Breast epithelium (tissue), 4 donors: ENCODE data around the gene TPM2. TPM values are rescaled to one million over a fixed set of nuclear protein-coding genes. Genes with fewer than 3 reads are reported as not detected.

Experiments
- DNase-seq, 2 donors: peaks; one replicate each; pipeline ENCODE4 v3.0.0-alpha.2; 2019; ENCODE audit warnings: low spot score in 2 of 2
- H3K27ac ChIP-seq, 2 donors: fragments of 200-600 bp; sonication (generic) in 1 of 2; one replicate each; pipeline ENCODE4 v1.5.1; 2016 to 2019; ENCODE audit warnings: mild to moderate bottlenecking in 1 of 2
- H3K27me3 ChIP-seq, 2 donors: fragments of 200-600 bp; sonication (generic) in 1 of 2; one replicate each; pipeline versions ENCODE4 v1.5.1 to v1.6.0; 2017 to 2019; ENCODE audit warnings: control low read depth in 1 of 2, mild to moderate bottlenecking in 1 of 2
- H3K36me3 ChIP-seq: fragments of 200-600 bp; one replicate; pipeline ENCODE4 v1.5.1; 2019
- H3K4me1 ChIP-seq, 2 donors: fragments of 200-600 bp; sonication (generic); one replicate each; pipeline ENCODE4 v1.5.1; 2016 to 2019; ENCODE audit warnings: control low read depth in 1 of 2
- H3K4me3 ChIP-seq, 3 donors: fragments of 200-600 bp; sonication (generic); 1 replicate in 2 of 3; 2 replicates in 1 of 3; pipeline ENCODE4 v1.5.1; 2016 to 2019; ENCODE audit warnings: mild to moderate bottlenecking in 3 of 3, moderate library complexity in 2 of 3
- H3K9me3 ChIP-seq, 2 donors: fragments of 200-600 bp; sonication (generic) in 1 of 2; one replicate each; pipeline ENCODE4 v1.5.1; 2016 to 2019; ENCODE audit warnings: control low read depth in 1 of 2
- POLR2A ChIP-seq: fragments of 450-650 bp; IDR thresholded peaks from one replicate; pipeline ENCODE4 v1.6.1; 2016; ENCODE audit warnings: antibody characterized with exemption, mild to moderate bottlenecking, moderate library complexity
- POLR2AphosphoS5 ChIP-seq, 3 donors: sonication (generic); formaldehyde crosslinking; IDR thresholded peaks; one replicate each; pipeline ENCODE4 v1.6.1; 2017; ENCODE audit warnings: antibody characterized with exemption in 3 of 3
- intact Hi-C: fragments of 100-400 bp; cut with DNase I; formaldehyde crosslinking; loops from one replicate; pipeline ENCODE4 v1.15.1; 2023; ENCODE audit warnings: low total_unique reads
- total RNA-seq, 3 donors: library from RNA; depleted of rRNA; stranded (reverse); fragments of >200 nt; gene quantifications; one replicate each; pipeline ENCODE4 v1.1.0, GENCODE V29; 2016
- TF ChIP-seq, protein P1 (sequence below), 3 donors: fragments of 450-650 bp; IDR thresholded peaks; one replicate each; pipeline ENCODE4 v1.5.1; 2016 to 2017; ENCODE audit warnings: antibody characterized with exemption in 3 of 3, mild to moderate bottlenecking in 3 of 3, moderate library complexity in 3 of 3

TPM2 gene
- total RNA-seq, 3 donors from 2014 or later: 143 to 402 (median 258) TPM

DNA sequence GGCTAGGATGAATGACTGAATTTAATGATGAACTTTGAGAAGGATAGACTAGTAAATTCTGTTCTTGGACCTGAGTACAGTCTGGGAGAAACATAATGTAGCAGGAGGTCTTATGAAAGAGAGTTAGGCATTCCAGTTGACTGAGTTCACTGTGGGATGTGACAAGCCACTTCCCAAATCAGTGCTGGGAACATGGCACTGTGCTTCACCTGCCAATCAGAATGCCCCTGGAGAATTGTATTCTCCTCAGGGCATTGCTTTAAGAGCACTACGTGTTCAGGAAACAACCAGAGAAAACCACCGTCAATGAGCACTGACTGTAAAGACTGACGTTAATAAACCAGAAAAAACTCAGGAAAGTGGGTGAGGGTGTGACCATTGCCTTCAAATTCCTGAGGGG lies 30.4 kb downstream of the TPM2 start:
- DNase-seq: no peak
- Histone ChIP-seq H3K4me3 (peak overlapping the region; percentile 89 to 96 (median 92)), H3K4me1 (no peaks in the 10 kb centered on the region), H3K9me3 (no peaks in the 10 kb centered on the region), H3K27me3 (no peaks in the 10 kb centered on the region), H3K27ac (peak overlapping the region; percentile 98), H3K36me3 (no peaks in the 10 kb centered on the region)
- TF ChIP-seq POLR2AphosphoS5 (IDR thresholded peaks at IDR 0.05) (no peak), POLR2A (no peak)
- TF ChIP-seq, protein P1, sequence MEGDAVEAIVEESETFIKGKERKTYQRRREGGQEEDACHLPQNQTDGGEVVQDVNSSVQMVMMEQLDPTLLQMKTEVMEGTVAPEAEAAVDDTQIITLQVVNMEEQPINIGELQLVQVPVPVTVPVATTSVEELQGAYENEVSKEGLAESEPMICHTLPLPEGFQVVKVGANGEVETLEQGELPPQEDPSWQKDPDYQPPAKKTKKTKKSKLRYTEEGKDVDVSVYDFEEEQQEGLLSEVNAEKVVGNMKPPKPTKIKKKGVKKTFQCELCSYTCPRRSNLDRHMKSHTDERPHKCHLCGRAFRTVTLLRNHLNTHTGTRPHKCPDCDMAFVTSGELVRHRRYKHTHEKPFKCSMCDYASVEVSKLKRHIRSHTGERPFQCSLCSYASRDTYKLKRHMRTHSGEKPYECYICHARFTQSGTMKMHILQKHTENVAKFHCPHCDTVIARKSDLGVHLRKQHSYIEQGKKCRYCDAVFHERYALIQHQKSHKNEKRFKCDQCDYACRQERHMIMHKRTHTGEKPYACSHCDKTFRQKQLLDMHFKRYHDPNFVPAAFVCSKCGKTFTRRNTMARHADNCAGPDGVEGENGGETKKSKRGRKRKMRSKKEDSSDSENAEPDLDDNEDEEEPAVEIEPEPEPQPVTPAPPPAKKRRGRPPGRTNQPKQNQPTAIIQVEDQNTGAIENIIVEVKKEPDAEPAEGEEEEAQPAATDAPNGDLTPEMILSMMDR (IDR thresholded peaks at IDR 0.05): no peak
- intact Hi-C loops: loop anchor here (5.0 kb wide), 1 partner anchor 173 kb away; no protein-coding TSS in a partner anchor

- no peak for TF ChIP-seq POLR2AphosphoS5 (IDR thresholded peaks at IDR 0.05)
- TF ChIP-seq, protein P1 (IDR thresholded peaks at IDR 0.05): no peak
- TF ChIP-seq POLR2A: no peak
- Histone ChIP-seq H3K4me3 (peak overlapping the region; percentile 89 to 96 (median 92)), H3K36me3 (no peaks in the 10 kb centered on the region), H3K27me3 (no peaks in the 10 kb centered on the region), H3K9me3 (no peaks in the 10 kb centered on the region), H3K27ac (peak overlapping the region; percentile 98), H3K4me1 (no peaks in the 10 kb centered on the region)
- peak in 1 of 2 donors; percentile 49 for DNase-seq
- intact Hi-C loops: loop anchor here (5.0 kb wide), 1 partner anchor 173 kb away; no protein-coding TSS in a partner anchor
Observed at GRCh38 chr9:35658968-35659220, 30.8 kb downstream of the TPM2 start.

GRCh38 chr9:35658137-35658967 lies 31.4 kb downstream of the TPM2 start, which contains the start of gene CCDC107:
Gene CCDC107, plus strand, starts transcription at chr9:35658292. Its CDS starts 88 bp downstream, at chr9:35658380.
- no peaks in the 10 kb centered on the region for H3K36me3 ChIP-seq
- no peaks in the 10 kb centered on the region for H3K4me1 ChIP-seq
- H3K27ac ChIP-seq: peak within 1 kb of the TSS; percentile 98
- TF ChIP-seq POLR2AphosphoS5 (IDR thresholded peaks at IDR 0.05) (peak in 2 of 3 donors; percentile 22 to 23), POLR2A (peak; percentile 52)
- TF ChIP-seq, protein P1 (IDR thresholded peaks at IDR 0.05): peak; percentile 37 to 75 (median 48)
- peak; percentile 75 to 79 for DNase-seq
- H3K4me3 ChIP-seq: peak within 1 kb of the TSS; percentile 89 to 96 (median 92)
- no peaks in the 10 kb centered on the region for H3K27me3 ChIP-seq
- no peaks in the 10 kb centered on the region for H3K9me3 ChIP-seq
- intact Hi-C loops: loop anchor here (5.0 kb wide), 1 partner anchor 174 kb away; no protein-coding TSS in a partner anchor

- H3K27ac ChIP-seq: peak within 1 kb of the TSS; percentile 98
- TF ChIP-seq, protein P1 (IDR thresholded peaks at IDR 0.05): peak; percentile 46 to 65 (median 56)
- TF ChIP-seq POLR2A: peak; percentile 36
- TF ChIP-seq POLR2AphosphoS5 (IDR thresholded peaks at IDR 0.05): peak; percentile 64 to 97 (median 88)
- no peaks in the 10 kb centered on the region for H3K36me3 ChIP-seq
- intact Hi-C loops: loop anchor here (5.0 kb wide), 1 partner anchor 175 kb away; no protein-coding TSS in a partner anchor
- DNase-seq: peak; percentile 94 to 98
- H3K9me3 ChIP-seq: no peaks in the 10 kb centered on the region
- H3K27me3 ChIP-seq: no peaks in the 10 kb centered on the region
- H3K4me3 ChIP-seq: peak within 1 kb of the TSS; percentile 89 to 96 (median 92)
- no peaks in the 10 kb centered on the region for H3K4me1 ChIP-seq
Observed at GRCh38 chr9:35657546-35658136, 32.1 kb downstream of the TPM2 start, which contains the start of gene RMRP. Gene RMRP, minus strand, starts transcription at chr9:35658019.
